Testis (tissue), 2 donors: ENCODE measurements around the gene FYN.

Experiments used
- CTCF ChIP-seq, 3 experiments: fragments of 450-650 bp in 2 of 3; fragments of 200-600 bp in 1 of 3; sonication (generic) in 1 of 3; IDR thresholded peaks; one replicate each; pipeline ENCODE4 v1.5.1; 2016 to 2019; ENCODE audit warnings: antibody characterized with exemption in 3 of 3, mild to moderate bottlenecking in 2 of 3, moderate library complexity in 1 of 3
- POLR2A ChIP-seq: fragments of 450-650 bp; IDR thresholded peaks from one replicate; pipeline ENCODE4 v1.6.1; 2017; ENCODE audit warnings: antibody characterized with exemption, mild to moderate bottlenecking, moderate library complexity

DNA sequence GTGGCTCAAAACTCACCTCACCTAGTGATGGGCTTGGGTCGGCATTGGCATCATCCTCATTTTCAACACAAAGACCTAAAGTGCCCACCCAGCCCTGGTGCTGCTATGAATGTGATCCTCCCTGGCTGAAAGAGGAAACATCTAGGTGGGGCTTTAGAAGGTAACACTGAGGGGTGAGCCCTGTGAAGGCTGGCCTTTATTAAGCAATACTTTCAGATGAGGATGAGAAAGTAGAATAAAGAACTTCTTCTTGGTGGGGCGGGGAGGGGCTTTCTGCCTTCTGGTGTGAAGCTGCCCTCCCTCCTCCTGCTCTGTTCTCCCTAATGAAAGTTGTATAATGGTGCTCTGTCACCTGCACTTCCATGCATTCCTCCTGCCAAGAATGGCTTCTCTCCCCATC is 134.6 kb downstream of the FYN start:
- TF ChIP-seq POLR2A (no peak), CTCF (IDR thresholded peaks at IDR 0.05) (no peak)
